ENCODE data around the gene FARP1.

GRCh38 chr13:98237331-98237730, 94.4 kb downstream of the FARP1 start:
- TF ChIP-seq CTCF (IDR thresholded peaks at IDR 0.05) (no peak), POLR2AphosphoS5 (IDR thresholded peaks at IDR 0.05; ENCODE audit: low read depth, low read length) (no peak)
